NCI-H2196 treated with DMSO at 0.1 percent for 48 hours (cell line): ENCODE measurements around the gene ZNF672.
"Not testable (repeated sequence)": the region's sequence is repeated elsewhere in the genome, so short reads cannot be mapped to it uniquely, and the experiment has no call there.

Experiments
- DNase-seq: peaks from one replicate; lab custom pipeline; 2025; ENCODE audit not compliant: unreplicated experiment; lab: John Stamatoyannopoulos, UW

The ZNF672 gene

GRCh38 chr1:248884632-248885295 is 46.7 kb downstream of the ZNF672 start:
- no peak for DNase-seq

- no peak for DNase-seq
Measured at GRCh38 chr1:248885646-248886045, 47.6 kb downstream of the ZNF672 start.

GRCh38 chr1:248886237-248886895 is 48.3 kb downstream of the ZNF672 start:
- no peak for DNase-seq

GRCh38 chr1:248889914-248890243 is 51.9 kb downstream of the ZNF672 start:
- DNase-seq = not testable (repeated sequence)

GRCh38 chr1:248890549-248891498 is 52.8 kb downstream of the ZNF672 start:
- no peak for DNase-seq

- no peak for DNase-seq
Measured at GRCh38 chr1:248891758-248892157, 53.7 kb downstream of the ZNF672 start.

- no peak for DNase-seq
Measured at GRCh38 chr1:248892590-248892989, 54.6 kb downstream of the ZNF672 start.

- no peak for DNase-seq
Measured at GRCh38 chr1:248894837-248895236, 56.8 kb downstream of the ZNF672 start.

- no peak for DNase-seq
Measured at GRCh38 chr1:248897412-248898337, 59.7 kb downstream of the ZNF672 start.
